Vagina (tissue), 2 donors: Measurements from ENCODE around the gene ZBTB40. TPM values are rescaled to one million over a fixed set of nuclear protein-coding genes. Genes with fewer than 3 reads are reported as not detected.

Experiments used
- DNase-seq, 2 donors: peaks; one replicate each; pipeline ENCODE4 v3.0.0-alpha.2; 2017; ENCODE audit errors: extremely low spot score in 2 of 2
- H3K27ac ChIP-seq: fragments of 200-600 bp; sonication (generic); one replicate; pipeline ENCODE4 v1.5.1; 2019
- H3K27me3 ChIP-seq: fragments of 200-600 bp; sonication (generic); one replicate; pipeline ENCODE4 v1.5.1; 2019
- H3K36me3 ChIP-seq, 2 donors: fragments of 200-600 bp; sonication (generic); one replicate each; pipeline ENCODE4 v1.5.1; 2017 to 2019
- H3K4me1 ChIP-seq: fragments of 200-600 bp; sonication (generic); one replicate; pipeline ENCODE4 v1.5.1; 2019
- H3K4me3 ChIP-seq, 2 donors: fragments of 200-600 bp; sonication (generic); 1 replicate in 1 of 2; 2 replicates in 1 of 2; pipeline ENCODE4 v1.5.1; 2016 to 2019
- H3K9me3 ChIP-seq: fragments of 200-600 bp; sonication (generic); one replicate; pipeline ENCODE4 v1.5.1; 2019
- POLR2A ChIP-seq, 2 donors: fragments of 450-650 bp; IDR thresholded peaks; one replicate each; pipeline ENCODE4 v1.6.1; 2017; ENCODE audit warnings: antibody characterized with exemption in 2 of 2, mild to moderate bottlenecking in 2 of 2, moderate library complexity in 2 of 2
- POLR2AphosphoS5 ChIP-seq, 2 donors: sonication (generic); formaldehyde crosslinking; IDR thresholded peaks; one replicate each; pipeline ENCODE4 v1.9.0; 2017; ENCODE audit warnings: antibody characterized with exemption in 2 of 2, mild to moderate bottlenecking in 2 of 2, low read depth in 1 of 2; ENCODE audit not compliant: insufficient read depth in 1 of 2
- intact Hi-C: fragments of 100-400 bp; cut with DNase I; formaldehyde crosslinking; loops from one replicate; pipeline ENCODE4 v1.15.1; 2023
- total RNA-seq: library from RNA; depleted of rRNA; stranded (reverse); fragments of >200 nt; gene quantifications from one replicate; pipeline ENCODE4 v1.2.3, GENCODE V29; 2016
- TF ChIP-seq, protein P1 (sequence below), 3 experiments: fragments of 450-650 bp in 2 of 3; fragments of 200-600 bp in 1 of 3; sonication (generic) in 1 of 3; IDR thresholded peaks; one replicate each; pipeline ENCODE4 v1.5.1; 2017 to 2019; ENCODE audit warnings: antibody characterized with exemption in 3 of 3, mild to moderate bottlenecking in 2 of 3, moderate library complexity in 2 of 3

ZBTB40 gene
- total RNA-seq, 1 donor from 2014 or later, result 14.7 TPM

DNA sequence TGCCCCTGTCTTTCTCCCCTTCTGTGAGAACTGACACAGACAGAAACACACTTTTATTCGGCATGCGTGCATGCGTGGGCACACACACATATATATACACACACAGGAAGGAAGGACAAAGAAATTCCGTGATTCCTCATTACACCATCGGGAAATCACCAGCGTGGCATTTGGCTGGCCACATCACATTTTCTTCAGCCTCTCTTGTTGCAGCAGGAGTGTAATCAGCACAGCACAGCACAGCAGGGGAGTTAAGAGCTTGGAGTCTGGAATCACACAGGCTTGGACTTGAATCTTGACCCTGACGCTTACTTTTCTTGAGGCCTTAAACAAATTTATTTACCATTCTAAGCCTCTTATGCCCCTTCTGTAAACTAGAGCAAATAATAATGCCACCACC lies 66.3 kb downstream of the ZBTB40 start:
- H3K4me3 ChIP-seq, result no peak overlapping the region
- no peaks in the 10 kb centered on the region for H3K27me3 ChIP-seq
- TF ChIP-seq, protein P1, sequence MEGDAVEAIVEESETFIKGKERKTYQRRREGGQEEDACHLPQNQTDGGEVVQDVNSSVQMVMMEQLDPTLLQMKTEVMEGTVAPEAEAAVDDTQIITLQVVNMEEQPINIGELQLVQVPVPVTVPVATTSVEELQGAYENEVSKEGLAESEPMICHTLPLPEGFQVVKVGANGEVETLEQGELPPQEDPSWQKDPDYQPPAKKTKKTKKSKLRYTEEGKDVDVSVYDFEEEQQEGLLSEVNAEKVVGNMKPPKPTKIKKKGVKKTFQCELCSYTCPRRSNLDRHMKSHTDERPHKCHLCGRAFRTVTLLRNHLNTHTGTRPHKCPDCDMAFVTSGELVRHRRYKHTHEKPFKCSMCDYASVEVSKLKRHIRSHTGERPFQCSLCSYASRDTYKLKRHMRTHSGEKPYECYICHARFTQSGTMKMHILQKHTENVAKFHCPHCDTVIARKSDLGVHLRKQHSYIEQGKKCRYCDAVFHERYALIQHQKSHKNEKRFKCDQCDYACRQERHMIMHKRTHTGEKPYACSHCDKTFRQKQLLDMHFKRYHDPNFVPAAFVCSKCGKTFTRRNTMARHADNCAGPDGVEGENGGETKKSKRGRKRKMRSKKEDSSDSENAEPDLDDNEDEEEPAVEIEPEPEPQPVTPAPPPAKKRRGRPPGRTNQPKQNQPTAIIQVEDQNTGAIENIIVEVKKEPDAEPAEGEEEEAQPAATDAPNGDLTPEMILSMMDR (IDR thresholded peaks at IDR 0.05), result no peak
- TF ChIP-seq POLR2A (IDR thresholded peaks at IDR 0.05) (no peak), POLR2AphosphoS5 (IDR thresholded peaks at IDR 0.05; ENCODE audit: insufficient read depth in 1 of 2, low read depth in 1 of 2) (no peak)
- no peak overlapping the region for H3K27ac ChIP-seq
- H3K36me3 ChIP-seq, result peaks cover 0 to 86% of the 10 kb centered on the region in 2 donors
- H3K4me1 ChIP-seq, result no peaks in the 10 kb centered on the region
- intact Hi-C loops, result no loop called here
- H3K9me3 ChIP-seq, result no peaks in the 10 kb centered on the region
- DNase-seq, result no peak

DNA sequence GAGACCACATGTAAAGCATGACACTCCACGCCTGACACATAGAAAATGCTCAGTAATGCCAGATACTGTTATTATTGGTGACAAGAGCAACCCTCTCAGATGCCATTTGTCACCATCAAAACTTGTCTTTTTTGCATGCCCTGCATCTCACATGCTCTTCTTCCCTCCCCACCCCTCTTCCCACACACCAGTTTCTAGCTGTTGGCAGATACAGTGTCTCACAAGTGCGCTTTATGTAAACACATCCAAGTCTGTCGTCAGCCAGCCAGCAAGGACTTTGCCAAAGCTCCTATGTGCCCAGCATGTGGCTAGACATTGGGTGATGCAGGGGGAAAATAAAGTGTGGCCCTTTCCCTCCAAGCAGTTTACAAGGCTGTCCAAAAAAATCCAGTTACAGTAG lies 66.7 kb downstream of the ZBTB40 start:
- DNase-seq, result no peak
- Histone ChIP-seq H3K9me3 (no peaks in the 10 kb centered on the region), H3K4me3 (no peak overlapping the region), H3K4me1 (no peaks in the 10 kb centered on the region), H3K27me3 (no peaks in the 10 kb centered on the region), H3K36me3 (peaks cover 0 to 84% of the 10 kb centered on the region in 2 donors), H3K27ac (no peak overlapping the region)
- TF ChIP-seq POLR2A (IDR thresholded peaks at IDR 0.05) (no peak), POLR2AphosphoS5 (IDR thresholded peaks at IDR 0.05; ENCODE audit: insufficient read depth in 1 of 2, low read depth in 1 of 2) (no peak)
- TF ChIP-seq, protein P1 (IDR thresholded peaks at IDR 0.05), result no peak
- intact Hi-C loops, result no loop called here

GRCh38 chr1:22520871-22521270 lies 69.2 kb downstream of the ZBTB40 start:
- intact Hi-C loops, result no loop called here
- Histone ChIP-seq H3K36me3 (peaks cover 0 to 86% of the 10 kb centered on the region in 2 donors), H3K4me3 (no peak overlapping the region), H3K27ac (no peak overlapping the region), H3K4me1 (no peaks in the 10 kb centered on the region), H3K9me3 (no peaks in the 10 kb centered on the region), H3K27me3 (no peaks in the 10 kb centered on the region)
- TF ChIP-seq POLR2AphosphoS5 (IDR thresholded peaks at IDR 0.05; ENCODE audit: insufficient read depth in 1 of 2, low read depth in 1 of 2) (no peak), POLR2A (IDR thresholded peaks at IDR 0.05) (no peak)
- TF ChIP-seq, protein P1 (IDR thresholded peaks at IDR 0.05), result no peak
- DNase-seq, result no peak

GRCh38 chr1:22521692-22522091 lies 70.0 kb downstream of the ZBTB40 start:
- H3K4me1 ChIP-seq, result no peaks in the 10 kb centered on the region
- H3K4me3 ChIP-seq, result no peak overlapping the region
- H3K27ac ChIP-seq, result no peak overlapping the region
- H3K36me3 ChIP-seq, result peaks cover 0 to 93% of the 10 kb centered on the region in 2 donors
- DNase-seq, result no peak
- TF ChIP-seq POLR2AphosphoS5 (IDR thresholded peaks at IDR 0.05; ENCODE audit: insufficient read depth in 1 of 2, low read depth in 1 of 2), result no peak
- no peak for TF ChIP-seq POLR2A (IDR thresholded peaks at IDR 0.05)
- TF ChIP-seq, protein P1 (IDR thresholded peaks at IDR 0.05), result no peak
- intact Hi-C loops, result no loop called here
- no peaks in the 10 kb centered on the region for H3K9me3 ChIP-seq
- H3K27me3 ChIP-seq, result no peaks in the 10 kb centered on the region

DNA sequence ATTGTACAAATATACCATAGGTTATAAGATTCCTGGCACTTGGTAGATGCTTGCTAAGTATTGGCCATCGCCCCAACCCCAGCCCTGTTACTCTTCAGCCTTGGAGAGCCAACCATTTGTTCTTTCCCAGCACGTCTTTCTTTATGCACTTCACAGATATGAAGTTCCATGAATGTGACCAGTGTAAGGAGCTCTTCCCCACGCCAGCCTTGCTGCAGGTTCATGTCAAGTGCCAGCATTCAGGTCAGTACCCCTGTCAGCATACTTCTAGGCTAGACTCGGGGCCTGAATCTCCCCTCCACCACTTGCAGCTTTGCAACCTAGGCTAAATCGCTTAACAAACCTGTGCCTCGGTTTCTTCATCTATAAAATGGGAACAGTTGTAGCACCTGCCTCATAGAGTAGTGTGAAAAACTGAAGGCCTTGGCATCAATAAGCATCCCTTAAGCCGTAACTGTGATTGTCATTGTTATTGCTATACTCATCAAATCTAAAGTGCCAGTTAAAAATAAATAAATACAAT lies 70.6 kb downstream of the ZBTB40 start:
- Histone ChIP-seq H3K9me3 (no peaks in the 10 kb centered on the region), H3K27me3 (no peaks in the 10 kb centered on the region), H3K4me3 (no peak overlapping the region), H3K27ac (no peak overlapping the region), H3K36me3 (peaks cover 0 to 91% of the 10 kb centered on the region in 2 donors), H3K4me1 (no peaks in the 10 kb centered on the region)
- intact Hi-C loops, result no loop called here
- TF ChIP-seq POLR2AphosphoS5 (IDR thresholded peaks at IDR 0.05; ENCODE audit: insufficient read depth in 1 of 2, low read depth in 1 of 2) (no peak), POLR2A (IDR thresholded peaks at IDR 0.05) (no peak)
- TF ChIP-seq, protein P1 (IDR thresholded peaks at IDR 0.05), result no peak
- no peak for DNase-seq
